Measurements from ENCODE around the gene ABHD16A. TPM values are rescaled to one million over a fixed set of nuclear protein-coding genes. Genes with fewer than 3 reads are reported as not detected.

ABHD16A gene
- total and polyA plus RNA-seq, 2 of the 13 experiments (the other 11 are each of a cell fraction or from before 2014, with no cell fraction given) = 43.5 to 45.4 TPM

DNA sequence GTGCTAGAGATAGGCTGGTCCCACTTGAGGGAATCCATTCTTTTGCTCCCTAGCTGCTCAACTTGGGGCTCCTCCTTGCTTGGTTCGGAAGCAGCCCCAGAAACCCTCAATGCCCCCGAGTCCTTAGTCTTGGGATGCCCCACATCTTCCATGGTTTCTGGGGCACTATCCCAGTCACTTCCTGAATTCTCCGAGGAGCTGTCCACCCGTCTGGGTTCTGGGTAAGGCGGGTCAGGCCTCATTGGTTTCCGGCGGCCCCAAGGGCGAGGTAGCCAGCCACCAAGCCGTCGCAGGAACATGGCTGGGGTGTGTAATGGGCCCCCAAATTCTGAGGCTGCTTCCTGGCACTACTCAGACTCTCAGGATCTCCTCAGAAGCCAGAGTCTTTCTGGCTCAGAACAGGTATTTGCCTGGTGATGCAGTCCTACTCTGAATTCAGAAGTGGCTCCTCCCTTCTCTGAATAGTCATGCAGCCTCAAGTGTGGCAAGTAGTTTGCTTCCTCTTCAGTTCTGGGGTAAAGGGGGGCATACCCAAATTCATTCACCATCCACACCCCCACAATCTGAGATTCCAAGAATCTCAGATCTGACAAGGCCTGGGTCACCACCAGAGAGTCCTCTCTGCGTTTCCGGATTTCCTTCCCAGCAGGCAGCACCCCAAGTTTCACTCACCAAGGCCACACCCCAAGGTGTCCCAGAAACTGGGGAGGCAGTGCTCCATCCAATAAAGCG, 43.3 kb downstream of the ABHD16A start (continued):
- TF ChIP-seq, protein P1, sequence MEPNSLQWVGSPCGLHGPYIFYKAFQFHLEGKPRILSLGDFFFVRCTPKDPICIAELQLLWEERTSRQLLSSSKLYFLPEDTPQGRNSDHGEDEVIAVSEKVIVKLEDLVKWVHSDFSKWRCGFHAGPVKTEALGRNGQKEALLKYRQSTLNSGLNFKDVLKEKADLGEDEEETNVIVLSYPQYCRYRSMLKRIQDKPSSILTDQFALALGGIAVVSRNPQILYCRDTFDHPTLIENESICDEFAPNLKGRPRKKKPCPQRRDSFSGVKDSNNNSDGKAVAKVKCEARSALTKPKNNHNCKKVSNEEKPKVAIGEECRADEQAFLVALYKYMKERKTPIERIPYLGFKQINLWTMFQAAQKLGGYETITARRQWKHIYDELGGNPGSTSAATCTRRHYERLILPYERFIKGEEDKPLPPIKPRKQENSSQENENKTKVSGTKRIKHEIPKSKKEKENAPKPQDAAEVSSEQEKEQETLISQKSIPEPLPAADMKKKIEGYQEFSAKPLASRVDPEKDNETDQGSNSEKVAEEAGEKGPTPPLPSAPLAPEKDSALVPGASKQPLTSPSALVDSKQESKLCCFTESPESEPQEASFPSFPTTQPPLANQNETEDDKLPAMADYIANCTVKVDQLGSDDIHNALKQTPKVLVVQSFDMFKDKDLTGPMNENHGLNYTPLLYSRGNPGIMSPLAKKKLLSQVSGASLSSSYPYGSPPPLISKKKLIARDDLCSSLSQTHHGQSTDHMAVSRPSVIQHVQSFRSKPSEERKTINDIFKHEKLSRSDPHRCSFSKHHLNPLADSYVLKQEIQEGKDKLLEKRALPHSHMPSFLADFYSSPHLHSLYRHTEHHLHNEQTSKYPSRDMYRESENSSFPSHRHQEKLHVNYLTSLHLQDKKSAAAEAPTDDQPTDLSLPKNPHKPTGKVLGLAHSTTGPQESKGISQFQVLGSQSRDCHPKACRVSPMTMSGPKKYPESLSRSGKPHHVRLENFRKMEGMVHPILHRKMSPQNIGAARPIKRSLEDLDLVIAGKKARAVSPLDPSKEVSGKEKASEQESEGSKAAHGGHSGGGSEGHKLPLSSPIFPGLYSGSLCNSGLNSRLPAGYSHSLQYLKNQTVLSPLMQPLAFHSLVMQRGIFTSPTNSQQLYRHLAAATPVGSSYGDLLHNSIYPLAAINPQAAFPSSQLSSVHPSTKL (CRISPR knock-in tag; IDR thresholded peaks at IDR 0.05) = no peak
- no peak for TF ChIP-seq BORCS8-MEF2B (CRISPR knock-in tag; IDR thresholded peaks at IDR 0.05)
- TF ChIP-seq ZNF546 (CRISPR knock-in tag; conservative IDR thresholded peaks at IDR 0.05) = peak; percentile 34; the same call in 1 of the 2 replicates
- TF ChIP-seq EP300 (IDR thresholded peaks at IDR 0.05; ENCODE audit: low read depth in 2 of 2, low read length in 2 of 2) = no peak
- TF ChIP-seq EP300 (CRISPR knock-in tag; IDR thresholded peaks at IDR 0.05; ENCODE audit: borderline replicate concordance) = no peak
- no peak for TF ChIP-seq THAP11 (CRISPR knock-in tag; IDR thresholded peaks at IDR 0.05)
- no peak for TF ChIP-seq ZNF784 (CRISPR knock-in tag; IDR thresholded peaks at IDR 0.05; ENCODE audit: borderline replicate concordance)
- no peak for TF ChIP-seq ATF2 (CRISPR knock-in tag; IDR thresholded peaks at IDR 0.05)
- no peak for TF ChIP-seq TRIM24 (CRISPR knock-in tag; IDR thresholded peaks at IDR 0.05)
- peak; percentile 54; the same call in 1 of the 2 replicates for TF ChIP-seq SSRP1 (CRISPR knock-in tag; IDR thresholded peaks at IDR 0.05)
- TF ChIP-seq ZNF615 (CRISPR knock-in tag; IDR thresholded peaks at IDR 0.05; ENCODE audit: borderline replicate concordance) = 0 out of 2 replicates have a peak, but pooled peaks have one; percentile 4
- TF ChIP-seq RXRA (CRISPR knock-in tag; IDR thresholded peaks at IDR 0.05) = no peak
- TF ChIP-seq ZNF33A (CRISPR knock-in tag; IDR thresholded peaks at IDR 0.05; ENCODE audit: borderline replicate concordance) = no peak
- TF ChIP-seq ZNF569 (CRISPR knock-in tag; IDR thresholded peaks at IDR 0.05; ENCODE audit: borderline replicate concordance) = no peak
- TF ChIP-seq ZNF737 (CRISPR knock-in tag; IDR thresholded peaks at IDR 0.05; ENCODE audit: borderline replicate concordance) = 0 out of 2 replicates have a peak, but pooled peaks have one; percentile 58
- TF ChIP-seq ZNF713 (CRISPR knock-in tag; IDR thresholded peaks at IDR 0.05) = no peak
- no peak; the same call in 1 of the 2 replicates for TF ChIP-seq ZNF333 (CRISPR knock-in tag; IDR thresholded peaks at IDR 0.05; ENCODE audit: borderline replicate concordance)
- no peak for TF ChIP-seq SCMH1 (CRISPR knock-in tag; IDR thresholded peaks at IDR 0.05; ENCODE audit: borderline replicate concordance)
- no peak for TF ChIP-seq RFX3 (CRISPR knock-in tag; IDR thresholded peaks at IDR 0.05)
- no peak for TF ChIP-seq ZFP36L2 (CRISPR knock-in tag; IDR thresholded peaks at IDR 0.05)
- no peak for TF ChIP-seq KLF16 (CRISPR knock-in tag; IDR thresholded peaks at IDR 0.05)
- TF ChIP-seq NR2F6 (IDR thresholded peaks at IDR 0.05) = no peak
- no peak for TF ChIP-seq NR2F6 (CRISPR knock-in tag; IDR thresholded peaks at IDR 0.05)
- TF ChIP-seq ZNF549 (CRISPR knock-in tag; IDR thresholded peaks at IDR 0.05) = no peak
- 0 out of 2 replicates have a peak, but pooled peaks have one; percentile 57 for TF ChIP-seq ZNF678 (CRISPR knock-in tag; IDR thresholded peaks at IDR 0.05)
- no peak for TF ChIP-seq ZNF207 (IDR thresholded peaks at IDR 0.05; ENCODE audit: borderline replicate concordance)
- no peak for TF ChIP-seq ZNF598 (CRISPR knock-in tag; IDR thresholded peaks at IDR 0.05; ENCODE audit: borderline replicate concordance)
